ENCODE measurements around the gene NUPR1.
"Not testable (repeated sequence)": the region's sequence is repeated elsewhere in the genome, so short reads cannot be mapped to it uniquely, and the experiment has no call there.

NUPR1 gene

GRCh38 chr16:28497861-28498599 is 40.7 kb downstream of the NUPR1 start:
- no peak for DNase-seq

DNA sequence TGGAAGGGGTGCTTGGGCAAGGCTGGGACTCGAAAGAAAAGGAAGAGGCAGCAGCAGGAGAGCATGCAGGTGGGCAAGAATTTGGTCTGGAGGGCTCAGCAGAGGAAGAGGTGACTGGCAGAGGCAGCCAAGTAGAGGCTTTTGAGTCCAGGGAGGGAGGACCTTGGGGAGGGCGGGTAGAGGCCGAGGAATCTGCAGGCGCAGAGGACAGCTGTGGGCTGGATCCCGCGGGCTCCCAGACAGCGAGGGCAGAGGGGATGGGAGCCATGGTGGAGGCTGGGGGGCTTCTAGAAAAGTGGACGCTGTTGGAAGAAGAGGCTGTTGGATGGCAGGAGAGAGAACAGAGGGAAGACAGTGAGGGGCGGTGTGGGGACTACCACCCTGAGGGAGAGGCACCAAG is 41.4 kb downstream of the NUPR1 start:
- DNase-seq: no peak

DNA sequence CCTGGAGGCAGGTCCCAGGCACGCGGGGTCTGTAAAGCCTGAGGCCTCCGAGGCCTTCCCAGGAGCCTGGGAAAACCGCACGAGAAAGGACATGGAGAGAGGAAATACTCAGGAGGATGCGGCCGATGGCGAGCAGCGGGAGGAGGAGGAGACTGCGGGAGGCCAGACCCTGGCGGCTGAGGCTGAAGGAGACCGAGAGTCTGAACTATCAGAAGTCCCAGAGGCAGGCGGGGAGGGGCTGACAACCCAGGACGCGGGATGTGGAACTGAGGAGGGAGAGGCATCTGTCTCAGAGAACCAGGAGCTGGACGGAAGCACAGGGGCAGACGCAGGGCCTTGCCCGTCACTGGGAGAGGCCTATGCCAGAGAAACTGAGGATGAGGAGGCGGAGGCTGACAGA is 41.9 kb downstream of the NUPR1 start:
- DNase-seq: no peak

GRCh38 chr16:28495795-28496749 is 42.7 kb downstream of the NUPR1 start:
- DNase-seq: no peak

- DNase-seq: no peak
Observed at GRCh38 chr16:28495098-28495793, 43.5 kb downstream of the NUPR1 start.

- DNase-seq: peak; percentile 77
Observed at GRCh38 chr16:28494121-28494851, 44.5 kb downstream of the NUPR1 start, which contains the start of gene APOBR. Gene APOBR (plus strand): TSS chr16:28494643. CDS start chr16:28494682, 39 bp downstream.

DNA sequence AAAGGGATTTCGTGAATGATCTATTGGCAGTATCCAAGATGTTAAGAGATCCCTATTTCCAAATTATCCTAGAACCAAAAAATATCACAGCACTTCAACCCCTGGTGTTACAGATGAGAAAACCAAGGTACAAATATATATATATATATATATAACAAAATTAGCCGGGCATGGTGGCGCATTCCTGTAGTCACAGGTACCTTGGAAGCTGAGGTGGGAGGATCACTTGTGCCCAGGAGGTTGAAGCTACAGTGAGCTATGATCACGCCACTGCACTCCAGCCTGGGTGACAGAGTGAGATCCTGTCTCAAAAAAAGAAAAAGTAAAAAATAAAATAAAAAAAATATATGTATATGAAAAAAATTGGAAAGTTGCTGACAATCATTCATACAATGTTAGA is 46.3 kb downstream of the NUPR1 start:
- no peak for DNase-seq

GRCh38 chr16:28491970-28492474 is 46.8 kb downstream of the NUPR1 start, which contains the start of gene CLN3:
Gene CLN3 (minus strand): TSS chr16:28492074. CDS start chr16:28491759, 315 bp downstream.
- DNase-seq: peak; percentile 72

GRCh38 chr16:28491230-28491969 is 47.4 kb downstream of the NUPR1 start:
- DNase-seq: no peak

- DNase-seq: no peak
Observed at GRCh38 chr16:28486266-28486665, 52.5 kb downstream of the NUPR1 start.

- DNase-seq: not testable (repeated sequence)
Observed at GRCh38 chr16:28483361-28483760, 55.4 kb downstream of the NUPR1 start.

Measured in T-helper 9 cell (primary cell).